Erythroblast (primary cell): ENCODE measurements around the gene VPS72.

Source experiments
- GATA1 ChIP-seq: IDR thresholded peaks from 2 replicates; pipeline ENCODE4 v1.6.1; 2011; ENCODE audit warnings: low read depth, mild to moderate bottlenecking, control low read depth, low read length, moderate library complexity
- POLR2A ChIP-seq: IDR thresholded peaks from 2 replicates; pipeline ENCODE4 v1.6.1; 2011; ENCODE audit warnings: mild to moderate bottlenecking, low read length

GRCh38 chr1:151196292-151196800 lies 6.3 kb upstream of the VPS72 start:
- TF ChIP-seq POLR2A (no peak), GATA1 (no peak)
